HL-60 (cell line): ENCODE data around the gene GAB1.

Source experiments
- GABPA ChIP-seq: IDR thresholded peaks from 2 replicates; pipeline ENCODE4 v1.6.1; 2012; ENCODE audit warnings: low read depth
- POLR2AphosphoS5 ChIP-seq: IDR thresholded peaks from 2 replicates; pipeline ENCODE4 v1.6.1; 2012; ENCODE audit warnings: low read depth
- REST ChIP-seq: IDR thresholded peaks from 2 replicates; pipeline ENCODE4 v1.6.1; 2012; ENCODE audit warnings: low read depth; ENCODE audit not compliant: insufficient replicate concordance
- SPI1 ChIP-seq: IDR thresholded peaks from 2 replicates; pipeline ENCODE4 v1.6.1; 2012; ENCODE audit warnings: low read depth, mild to moderate bottlenecking, borderline replicate concordance
- TF ChIP-seq, protein P1 (sequence below): IDR thresholded peaks from one replicate; pipeline ENCODE4 v1.5.1; 2011; ENCODE audit warnings: low read length, control low read depth, inconsistent platforms; ENCODE audit not compliant: insufficient read depth

- TF ChIP-seq REST, result no peak
- TF ChIP-seq, protein P1, sequence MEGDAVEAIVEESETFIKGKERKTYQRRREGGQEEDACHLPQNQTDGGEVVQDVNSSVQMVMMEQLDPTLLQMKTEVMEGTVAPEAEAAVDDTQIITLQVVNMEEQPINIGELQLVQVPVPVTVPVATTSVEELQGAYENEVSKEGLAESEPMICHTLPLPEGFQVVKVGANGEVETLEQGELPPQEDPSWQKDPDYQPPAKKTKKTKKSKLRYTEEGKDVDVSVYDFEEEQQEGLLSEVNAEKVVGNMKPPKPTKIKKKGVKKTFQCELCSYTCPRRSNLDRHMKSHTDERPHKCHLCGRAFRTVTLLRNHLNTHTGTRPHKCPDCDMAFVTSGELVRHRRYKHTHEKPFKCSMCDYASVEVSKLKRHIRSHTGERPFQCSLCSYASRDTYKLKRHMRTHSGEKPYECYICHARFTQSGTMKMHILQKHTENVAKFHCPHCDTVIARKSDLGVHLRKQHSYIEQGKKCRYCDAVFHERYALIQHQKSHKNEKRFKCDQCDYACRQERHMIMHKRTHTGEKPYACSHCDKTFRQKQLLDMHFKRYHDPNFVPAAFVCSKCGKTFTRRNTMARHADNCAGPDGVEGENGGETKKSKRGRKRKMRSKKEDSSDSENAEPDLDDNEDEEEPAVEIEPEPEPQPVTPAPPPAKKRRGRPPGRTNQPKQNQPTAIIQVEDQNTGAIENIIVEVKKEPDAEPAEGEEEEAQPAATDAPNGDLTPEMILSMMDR, result no peak
- TF ChIP-seq GABPA, result no peak
- no peak for TF ChIP-seq POLR2AphosphoS5
- no peak for TF ChIP-seq SPI1
Measured at GRCh38 chr4:143412420-143412758, 75.7 kb downstream of the GAB1 start.
